Ovary (tissue), 3 donors: Measurements from ENCODE around the gene TNRC6A.

Experiments used
- EP300 ChIP-seq: sonication (generic); formaldehyde crosslinking; IDR thresholded peaks from one replicate; pipeline ENCODE4 v1.6.1; 2017; ENCODE audit warnings: antibody characterized with exemption
- TF ChIP-seq, protein P1 (sequence below), 3 donors: fragments of 450-650 bp in 2 of 3; fragments of 200-600 bp in 1 of 3; IDR thresholded peaks; one replicate each; pipeline versions ENCODE4 v1.5.1 to v1.8.0; 2016 to 2022; ENCODE audit warnings: antibody characterized with exemption in 3 of 3, mild to moderate bottlenecking in 1 of 3
- donor health status: DM: no; HTN: no; CAD: no.

DNA sequence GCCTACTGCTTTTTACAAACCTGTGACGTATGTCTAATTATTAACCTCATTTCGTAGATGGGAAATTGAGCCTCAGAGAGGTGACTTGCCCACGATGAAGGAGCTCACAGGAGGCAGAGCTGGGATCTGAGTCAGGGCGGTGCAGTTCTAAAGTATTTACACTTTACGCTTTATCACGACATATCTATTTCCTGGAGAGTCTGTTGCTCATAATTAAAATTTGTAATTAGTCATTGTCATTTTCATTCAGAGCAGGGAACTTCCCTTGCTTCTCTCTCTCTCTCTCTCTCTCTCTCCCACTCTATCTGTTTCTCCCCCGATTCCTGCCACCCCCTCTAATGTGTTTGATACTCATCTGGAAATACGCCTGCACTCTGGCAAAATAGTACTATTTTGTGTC lies 122.2 kb downstream of the TNRC6A start:
- no peak for TF ChIP-seq EP300
- TF ChIP-seq, protein P1, sequence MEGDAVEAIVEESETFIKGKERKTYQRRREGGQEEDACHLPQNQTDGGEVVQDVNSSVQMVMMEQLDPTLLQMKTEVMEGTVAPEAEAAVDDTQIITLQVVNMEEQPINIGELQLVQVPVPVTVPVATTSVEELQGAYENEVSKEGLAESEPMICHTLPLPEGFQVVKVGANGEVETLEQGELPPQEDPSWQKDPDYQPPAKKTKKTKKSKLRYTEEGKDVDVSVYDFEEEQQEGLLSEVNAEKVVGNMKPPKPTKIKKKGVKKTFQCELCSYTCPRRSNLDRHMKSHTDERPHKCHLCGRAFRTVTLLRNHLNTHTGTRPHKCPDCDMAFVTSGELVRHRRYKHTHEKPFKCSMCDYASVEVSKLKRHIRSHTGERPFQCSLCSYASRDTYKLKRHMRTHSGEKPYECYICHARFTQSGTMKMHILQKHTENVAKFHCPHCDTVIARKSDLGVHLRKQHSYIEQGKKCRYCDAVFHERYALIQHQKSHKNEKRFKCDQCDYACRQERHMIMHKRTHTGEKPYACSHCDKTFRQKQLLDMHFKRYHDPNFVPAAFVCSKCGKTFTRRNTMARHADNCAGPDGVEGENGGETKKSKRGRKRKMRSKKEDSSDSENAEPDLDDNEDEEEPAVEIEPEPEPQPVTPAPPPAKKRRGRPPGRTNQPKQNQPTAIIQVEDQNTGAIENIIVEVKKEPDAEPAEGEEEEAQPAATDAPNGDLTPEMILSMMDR (IDR thresholded peaks at IDR 0.05) = no peak
